SK-N-MC (cell line): ENCODE results near the gene LGR5.

Experiments used
- EZH2 ChIP-seq: fragments of 200-600 bp; sonication (generic); IDR thresholded peaks from one replicate; pipeline ENCODE4 v1.6.1; 2017; ENCODE audit warnings: antibody characterized with exemption
- FOXP2 ChIP-seq: optimal IDR thresholded peaks from 2 replicates; pipeline ENCODE3; 2011; ENCODE audit warnings: mild to moderate bottlenecking, moderate library complexity; ENCODE audit not compliant: insufficient read depth; ENCODE audit errors: extremely low read length, control extremely low read depth
- POLR2AphosphoS5 ChIP-seq: IDR thresholded peaks from 2 replicates; pipeline ENCODE4 v1.6.1; 2012; ENCODE audit warnings: mild to moderate bottlenecking, low read depth, low read length, borderline replicate concordance

GRCh38 chr12:71517145-71517846 is 77.7 kb downstream of the LGR5 start:
- TF ChIP-seq POLR2AphosphoS5: no peak
- no peak for TF ChIP-seq EZH2
- no peak for TF ChIP-seq FOXP2
